Activated T-helper 2 cell treated with anti-CD3 and anti-CD28 coated beads, Interferon-gamma antibody, Interleukin-2, Interleukin-4, amounts not matched to agents 10 μg/mL and 5 μg/mL and 100 μg/mL, durations not matched to agents 14 hours and 24 hours and 36 hours (primary cell): ENCODE measurements around the gene LHFPL3. TPM values are rescaled to one million over a fixed set of nuclear protein-coding genes. Genes with fewer than 3 reads are reported as not detected.

Experiments
- DNase-seq: peaks from one replicate; pipeline ENCODE4 v3.0.0; 2021; ENCODE audit warnings: low spot score
- H3K27ac Mint-ChIP-seq: one replicate; pipeline ENCODE4 v1.8.0; 2021; ENCODE audit warnings: mixed read lengths
- H3K27me3 Mint-ChIP-seq: one replicate; pipeline ENCODE4 v1.8.0; 2021; ENCODE audit warnings: low read depth, mixed read lengths
- H3K36me3 Mint-ChIP-seq: one replicate; pipeline ENCODE4 v1.8.0; 2021; ENCODE audit warnings: low read depth, mixed read lengths
- H3K4me1 Mint-ChIP-seq: one replicate; pipeline ENCODE4 v1.8.0; 2021; ENCODE audit warnings: low read depth, mixed read lengths
- H3K4me3 Mint-ChIP-seq: one replicate; pipeline ENCODE4 v1.8.0; 2021; ENCODE audit warnings: low read depth, mild to moderate bottlenecking, moderate library complexity, mixed read lengths
- H3K9me3 Mint-ChIP-seq: one replicate; pipeline ENCODE4 v1.8.0; 2021; ENCODE audit warnings: mixed read lengths
- intact Hi-C: fragments of 100-400 bp; cut with micrococcal nuclease; formaldehyde crosslinking; loops from one replicate; pipeline ENCODE4 v1.15.1; 2023
- total RNA-seq: library from RNA; stranded (reverse); gene quantifications from 2 replicates; pipeline ENCODE4 v1.2.3, GENCODE V29; 2022

Gene LHFPL3
- total RNA-seq, 1 donor from 2014 or later: not detected

DNA sequence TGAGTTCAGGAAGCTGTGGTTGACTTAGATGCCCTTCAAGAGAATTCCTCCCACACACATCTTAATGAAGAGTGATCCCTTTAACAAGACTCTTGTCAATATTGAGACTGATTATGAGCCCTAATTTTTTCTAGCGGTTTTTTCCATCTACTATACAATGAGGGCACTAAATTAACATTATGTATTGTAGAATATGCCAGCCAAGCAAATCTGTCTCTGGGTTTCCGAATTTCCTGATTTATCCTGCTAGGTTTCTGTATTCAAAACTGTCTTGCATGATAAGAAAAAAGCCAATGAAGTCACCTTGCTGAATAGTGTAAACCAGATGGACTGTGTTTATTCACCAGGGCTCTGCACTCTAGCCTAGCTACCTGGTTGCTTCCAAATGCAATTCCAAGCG lies 461.4 kb downstream of the LHFPL3 start:
- H3K36me3 Mint-ChIP-seq: no peaks in the 10 kb centered on the region
- H3K27me3 Mint-ChIP-seq: peaks cover 4% of the 10 kb centered on the region
- intact Hi-C loops: no loop called here
- no peaks in the 10 kb centered on the region for H3K9me3 Mint-ChIP-seq
- H3K4me1 Mint-ChIP-seq: no peaks in the 10 kb centered on the region
- no peak overlapping the region for H3K27ac Mint-ChIP-seq
- DNase-seq: no peak
- no peak overlapping the region for H3K4me3 Mint-ChIP-seq

DNA sequence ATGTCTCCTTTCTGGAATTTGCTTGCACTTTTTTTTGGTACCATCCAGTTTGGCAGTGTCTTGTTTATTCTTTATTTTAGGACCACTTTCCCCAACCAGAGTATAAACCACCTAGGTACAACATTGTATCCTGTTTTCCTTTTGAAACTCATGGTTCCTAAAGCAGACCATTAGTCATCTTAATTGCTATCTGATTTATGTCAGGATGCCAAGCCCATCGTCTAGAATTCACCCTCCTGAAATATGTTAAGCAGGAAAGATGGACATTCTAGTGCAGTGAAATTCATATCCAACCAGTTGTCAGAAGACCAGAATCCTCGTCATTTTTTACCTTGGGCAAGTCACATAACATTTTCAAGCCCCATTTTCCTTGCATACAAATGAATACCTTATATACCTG lies 462.0 kb downstream of the LHFPL3 start:
- DNase-seq: no peak
- intact Hi-C loops: no loop called here
- Mint-ChIP-seq H3K9me3 (no peaks in the 10 kb centered on the region), H3K27ac (no peak overlapping the region), H3K27me3 (peaks cover 4% of the 10 kb centered on the region), H3K4me3 (no peak overlapping the region), H3K36me3 (no peaks in the 10 kb centered on the region), H3K4me1 (no peaks in the 10 kb centered on the region)

DNA sequence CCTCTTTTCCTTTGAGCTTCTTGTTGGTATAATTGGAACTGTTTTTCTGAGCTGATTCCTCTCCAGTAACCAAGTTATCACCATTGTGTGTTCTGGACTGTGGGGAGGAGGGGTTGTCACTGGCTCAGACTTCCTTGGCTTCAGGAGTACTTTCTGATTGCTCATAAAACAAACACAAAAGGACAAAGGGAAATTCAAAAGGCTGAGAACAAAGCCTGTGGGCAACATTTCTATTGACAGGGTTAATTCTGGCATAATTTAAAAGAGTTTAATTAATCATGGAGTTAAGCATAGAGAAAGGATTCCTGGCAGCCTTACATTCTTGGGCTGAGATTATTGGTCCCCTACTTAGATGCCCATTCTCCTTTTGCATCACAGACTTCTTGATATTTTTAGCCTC lies 462.7 kb downstream of the LHFPL3 start:
- Mint-ChIP-seq H3K9me3 (no peaks in the 10 kb centered on the region), H3K4me1 (no peaks in the 10 kb centered on the region), H3K27ac (no peak overlapping the region), H3K36me3 (no peaks in the 10 kb centered on the region), H3K27me3 (peaks cover 2% of the 10 kb centered on the region), H3K4me3 (no peak overlapping the region)
- intact Hi-C loops: no loop called here
- no peak for DNase-seq

GRCh38 chr7:104793066-104793465 lies 464.7 kb downstream of the LHFPL3 start:
- intact Hi-C loops: no loop called here
- no peak for DNase-seq
- Mint-ChIP-seq H3K27me3 (peaks cover 2% of the 10 kb centered on the region), H3K4me3 (no peak overlapping the region), H3K36me3 (no peaks in the 10 kb centered on the region), H3K4me1 (no peaks in the 10 kb centered on the region), H3K27ac (no peak overlapping the region), H3K9me3 (no peaks in the 10 kb centered on the region)

GRCh38 chr7:104794154-104794553 lies 465.8 kb downstream of the LHFPL3 start:
- DNase-seq: no peak
- H3K4me3 Mint-ChIP-seq: no peak overlapping the region
- intact Hi-C loops: no loop called here
- no peak overlapping the region for H3K27ac Mint-ChIP-seq
- H3K36me3 Mint-ChIP-seq: no peaks in the 10 kb centered on the region
- peaks cover 2% of the 10 kb centered on the region for H3K27me3 Mint-ChIP-seq
- H3K4me1 Mint-ChIP-seq: no peaks in the 10 kb centered on the region
- no peaks in the 10 kb centered on the region for H3K9me3 Mint-ChIP-seq

GRCh38 chr7:104794589-104794988 lies 466.2 kb downstream of the LHFPL3 start:
- H3K36me3 Mint-ChIP-seq: no peaks in the 10 kb centered on the region
- intact Hi-C loops: no loop called here
- H3K27me3 Mint-ChIP-seq: peaks cover 2% of the 10 kb centered on the region
- no peak overlapping the region for H3K27ac Mint-ChIP-seq
- no peaks in the 10 kb centered on the region for H3K9me3 Mint-ChIP-seq
- no peaks in the 10 kb centered on the region for H3K4me1 Mint-ChIP-seq
- H3K4me3 Mint-ChIP-seq: no peak overlapping the region
- no peak for DNase-seq

- Mint-ChIP-seq H3K27me3 (peaks cover 2% of the 10 kb centered on the region), H3K4me3 (no peak overlapping the region), H3K4me1 (no peaks in the 10 kb centered on the region), H3K9me3 (no peaks in the 10 kb centered on the region), H3K27ac (no peak overlapping the region), H3K36me3 (no peaks in the 10 kb centered on the region)
- no peak for DNase-seq
- intact Hi-C loops: no loop called here
Observed at GRCh38 chr7:104795086-104795485, 466.7 kb downstream of the LHFPL3 start.

DNA sequence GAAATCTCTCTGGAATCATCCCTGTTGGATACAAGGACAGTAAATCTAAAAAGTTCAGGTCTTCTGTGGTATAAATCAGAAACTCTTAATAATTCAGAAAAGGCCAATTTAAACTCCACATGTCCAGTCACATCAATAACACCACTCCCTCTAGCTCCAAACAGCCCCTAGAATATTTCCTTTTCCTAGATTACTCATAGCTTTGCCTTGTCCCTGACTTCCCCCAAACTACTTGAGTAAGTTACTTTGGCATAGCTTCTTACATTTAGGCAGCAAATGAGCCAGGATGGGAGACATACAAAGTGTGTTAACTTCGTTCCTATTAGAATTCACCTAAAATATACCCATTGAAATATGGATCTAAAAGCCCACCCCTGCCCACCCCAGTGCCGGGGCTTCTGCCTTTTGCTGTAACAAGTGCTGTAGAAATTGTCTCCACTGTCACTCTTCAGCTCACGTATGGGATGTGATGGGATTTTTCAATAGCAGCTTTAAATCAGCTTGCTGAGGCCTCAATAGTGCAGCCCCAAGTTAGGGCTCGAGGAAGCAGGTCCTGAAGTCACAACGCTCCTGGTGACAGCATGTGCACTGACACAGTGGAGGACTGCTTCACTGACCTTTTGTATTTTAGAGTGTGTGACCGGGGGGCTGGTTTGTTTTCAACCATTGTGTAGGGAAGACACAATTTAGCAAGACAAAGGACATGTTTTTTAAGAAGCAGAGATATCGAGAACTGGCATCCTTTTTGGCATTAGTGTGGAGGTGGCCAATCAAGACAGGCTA lies 467.4 kb downstream of the LHFPL3 start:
- Mint-ChIP-seq H3K27ac (no peak overlapping the region), H3K4me3 (no peak overlapping the region), H3K27me3 (no peaks in the 10 kb centered on the region), H3K36me3 (no peaks in the 10 kb centered on the region), H3K9me3 (no peaks in the 10 kb centered on the region), H3K4me1 (no peaks in the 10 kb centered on the region)
- intact Hi-C loops: no loop called here
- no peak for DNase-seq

DNA sequence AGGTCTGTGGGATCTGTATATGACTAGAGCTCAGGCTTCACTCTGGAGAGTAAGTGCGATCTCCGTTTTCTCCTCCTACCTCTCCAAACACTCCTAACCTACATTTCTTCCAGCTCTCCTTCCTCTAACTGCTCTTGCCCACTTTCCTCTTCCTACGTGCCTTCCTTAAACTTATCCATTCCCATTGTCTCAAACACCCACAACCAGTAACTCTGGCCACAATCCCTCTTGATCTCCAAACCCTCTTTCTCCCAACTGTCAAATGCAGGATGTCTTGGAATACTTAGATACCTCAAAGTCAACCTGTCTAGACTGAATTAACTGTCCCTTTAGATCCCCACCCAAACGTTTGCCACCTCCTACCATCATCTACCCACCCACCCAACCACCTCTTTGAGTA lies 471.9 kb downstream of the LHFPL3 start:
- H3K27me3 Mint-ChIP-seq: no peaks in the 10 kb centered on the region
- H3K4me1 Mint-ChIP-seq: no peaks in the 10 kb centered on the region
- no peaks in the 10 kb centered on the region for H3K9me3 Mint-ChIP-seq
- H3K36me3 Mint-ChIP-seq: no peaks in the 10 kb centered on the region
- intact Hi-C loops: no loop called here
- no peak overlapping the region for H3K27ac Mint-ChIP-seq
- no peak overlapping the region for H3K4me3 Mint-ChIP-seq
- DNase-seq: no peak

- intact Hi-C loops: no loop called here
- Mint-ChIP-seq H3K27ac (no peak overlapping the region), H3K9me3 (no peaks in the 10 kb centered on the region), H3K4me1 (no peaks in the 10 kb centered on the region), H3K27me3 (no peaks in the 10 kb centered on the region), H3K36me3 (no peaks in the 10 kb centered on the region), H3K4me3 (no peak overlapping the region)
- DNase-seq: no peak
Observed at GRCh38 chr7:104801022-104801421, 472.6 kb downstream of the LHFPL3 start.

DNA sequence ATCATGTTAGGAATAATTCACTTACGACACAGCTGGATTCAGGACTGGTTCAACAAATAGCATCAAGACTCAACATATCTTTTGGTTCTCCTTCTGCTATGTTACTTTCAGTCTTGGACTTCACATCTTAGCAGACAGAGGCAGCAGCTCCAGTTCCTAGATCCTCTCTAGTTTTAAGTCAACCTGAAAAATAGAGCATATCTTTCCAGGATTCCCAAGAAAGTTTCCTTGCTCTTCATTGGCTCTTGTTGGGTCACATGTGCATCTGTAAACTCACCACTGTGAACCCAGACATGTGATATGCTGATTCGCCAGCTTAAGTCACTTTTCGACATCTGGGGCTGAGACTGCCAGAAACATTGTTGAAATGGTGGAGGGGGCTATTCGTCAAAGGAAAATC lies 475.5 kb downstream of the LHFPL3 start:
- no peaks in the 10 kb centered on the region for H3K9me3 Mint-ChIP-seq
- H3K27ac Mint-ChIP-seq: no peak overlapping the region
- no peak for DNase-seq
- H3K4me1 Mint-ChIP-seq: no peaks in the 10 kb centered on the region
- intact Hi-C loops: no loop called here
- H3K36me3 Mint-ChIP-seq: no peaks in the 10 kb centered on the region
- H3K27me3 Mint-ChIP-seq: peaks cover 3% of the 10 kb centered on the region
- H3K4me3 Mint-ChIP-seq: no peak overlapping the region

DNA sequence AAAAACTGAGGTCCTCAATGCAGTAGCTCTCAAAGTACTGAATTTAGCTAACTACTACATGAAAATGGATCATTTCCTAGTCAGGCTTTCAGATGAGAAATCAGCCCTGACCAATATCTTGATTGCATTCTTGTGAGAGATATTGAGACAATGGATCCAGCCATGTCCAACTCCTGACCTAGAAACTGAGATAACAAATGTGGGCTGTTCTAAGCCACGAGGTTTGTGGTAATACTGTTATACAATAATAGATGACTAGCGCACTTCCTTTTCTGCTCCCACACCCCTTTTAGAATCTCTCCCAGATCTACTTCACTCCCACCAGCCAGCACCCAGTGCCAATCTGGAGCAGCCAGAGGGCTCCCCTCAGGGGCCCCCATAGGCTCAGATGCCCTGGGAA lies 476.3 kb downstream of the LHFPL3 start:
- intact Hi-C loops: no loop called here
- Mint-ChIP-seq H3K9me3 (no peaks in the 10 kb centered on the region), H3K27me3 (peaks cover 4% of the 10 kb centered on the region), H3K36me3 (no peaks in the 10 kb centered on the region), H3K27ac (no peak overlapping the region), H3K4me1 (no peaks in the 10 kb centered on the region), H3K4me3 (no peak overlapping the region)
- DNase-seq: no peak

- intact Hi-C loops: no loop called here
- Mint-ChIP-seq H3K27me3 (peaks cover 11% of the 10 kb centered on the region), H3K27ac (no peak overlapping the region), H3K4me1 (no peaks in the 10 kb centered on the region), H3K36me3 (no peaks in the 10 kb centered on the region), H3K9me3 (no peaks in the 10 kb centered on the region), H3K4me3 (no peak overlapping the region)
- DNase-seq: no peak
Observed at GRCh38 chr7:104805449-104806317, 477.3 kb downstream of the LHFPL3 start.
